Tibial nerve (tissue), 4 donors: Measurements from ENCODE around the gene ATP6V1E1.

ENCODE experiments used
- CTCF ChIP-seq, 5 experiments: fragments of 200-600 bp in 3 of 5; fragments of 450-650 bp in 2 of 5; sonication (generic) in 3 of 5; IDR thresholded peaks; one replicate each; pipeline ENCODE4 v1.5.1; 2016 to 2019; ENCODE audit warnings: antibody characterized with exemption in 5 of 5, mild to moderate bottlenecking in 3 of 5, moderate library complexity in 2 of 5
- EP300 ChIP-seq, 2 donors: sonication (generic); formaldehyde crosslinking; IDR thresholded peaks; one replicate each; pipeline ENCODE4 v1.6.1; 2017; ENCODE audit warnings: antibody characterized with exemption in 2 of 2, mild to moderate bottlenecking in 1 of 2
- POLR2A ChIP-seq, 2 donors: fragments of 450-650 bp; IDR thresholded peaks; one replicate each; pipeline ENCODE4 v1.6.1; 2017; ENCODE audit warnings: antibody characterized with exemption in 2 of 2, mild to moderate bottlenecking in 2 of 2, moderate library complexity in 2 of 2

GRCh38 chr22:17627961-17628405 is 566 bp downstream of the ATP6V1E1 start:
- no peak for TF ChIP-seq CTCF (IDR thresholded peaks at IDR 0.05)
- TF ChIP-seq POLR2A (IDR thresholded peaks at IDR 0.05): no peak
- no peak for TF ChIP-seq EP300 (IDR thresholded peaks at IDR 0.05)
